HepG2 (cell line): Measurements from ENCODE around the gene RNU7-1. TPM values are rescaled to one million over a fixed set of nuclear protein-coding genes. Genes with fewer than 3 reads are reported as not detected.

ENCODE experiments used
- CEBPG ChIP-seq: IDR thresholded peaks from 2 replicates; pipeline ENCODE4 v1.6.1; 2016
- GFI1 ChIP-seq: sonication (generic); formaldehyde crosslinking; IDR thresholded peaks from 2 replicates; pipeline ENCODE4 v1.5.0; 2020; ENCODE audit warnings: missing genetic modification reagents, mild to moderate bottlenecking, borderline replicate concordance
- HOXA9 ChIP-seq: sonication (generic); formaldehyde crosslinking; IDR thresholded peaks from 2 replicates; pipeline ENCODE4 v1.8.1; 2022; ENCODE audit warnings: missing genetic modification reagents, mild to moderate bottlenecking, moderate library complexity, borderline replicate concordance
- JUND ChIP-seq: sonication (generic); formaldehyde crosslinking; IDR thresholded peaks from 2 replicates; pipeline ENCODE4 v1.8.0; 2022; ENCODE audit warnings: mild to moderate bottlenecking, missing genetic modification reagents
- MLXIP ChIP-seq: sonication (generic); formaldehyde crosslinking; IDR thresholded peaks from 2 replicates; pipeline ENCODE4 v1.9.0; 2021; ENCODE audit warnings: missing genetic modification reagents, borderline replicate concordance
- NFIC ChIP-seq: IDR thresholded peaks from 2 replicates; pipeline ENCODE4 v1.6.1; 2012; ENCODE audit warnings: mild to moderate bottlenecking, low read length, inconsistent platforms
- REXO4 ChIP-seq: sonication (generic); formaldehyde crosslinking; IDR thresholded peaks from 2 replicates; pipeline ENCODE4 v1.8.0; 2022; ENCODE audit warnings: missing genetic modification reagents, mild to moderate bottlenecking, borderline replicate concordance
- RFXAP ChIP-seq: sonication (generic); formaldehyde crosslinking; IDR thresholded peaks from 2 replicates; pipeline ENCODE4 v1.4.0; 2020; ENCODE audit warnings: missing genetic modification reagents, borderline replicate concordance
- SMAD3 ChIP-seq: sonication (generic); formaldehyde crosslinking; IDR thresholded peaks from 2 replicates; pipeline ENCODE4 v1.4.0; 2020; ENCODE audit warnings: missing genetic modification reagents
- SP140L ChIP-seq: sonication (generic); formaldehyde crosslinking; IDR thresholded peaks from 2 replicates; pipeline ENCODE4 v1.4.0; 2020; ENCODE audit warnings: missing genetic modification reagents, borderline replicate concordance
- TCF7 ChIP-seq: sonication (generic); IDR thresholded peaks from 2 replicates; pipeline ENCODE4 v1.6.1; 2016; ENCODE audit warnings: antibody characterized with exemption, low read depth
- ZBTB2 ChIP-seq: sonication (generic); formaldehyde crosslinking; IDR thresholded peaks from 2 replicates; pipeline ENCODE4 v1.8.0; 2022; ENCODE audit warnings: low read depth, missing genetic modification reagents
- ZBTB43 ChIP-seq: sonication (generic); formaldehyde crosslinking; conservative IDR thresholded peaks from 2 replicates; pipeline ENCODE4 v1.4.0; 2020; ENCODE audit warnings: missing genetic modification reagents
- ZNF121 ChIP-seq: sonication (generic); formaldehyde crosslinking; IDR thresholded peaks from 2 replicates; pipeline ENCODE4 v1.5.0; 2020; ENCODE audit warnings: mild to moderate bottlenecking, missing genetic modification reagents
- ZNF615 ChIP-seq: sonication (generic); formaldehyde crosslinking; IDR thresholded peaks from 2 replicates; pipeline ENCODE4 v1.5.0; 2020; ENCODE audit warnings: mild to moderate bottlenecking, missing genetic modification reagents, borderline replicate concordance
- ZNF691 ChIP-seq: sonication (generic); formaldehyde crosslinking; IDR thresholded peaks from 2 replicates; pipeline ENCODE4 v1.4.0; 2020; ENCODE audit warnings: missing genetic modification reagents, low read depth, mild to moderate bottlenecking, borderline replicate concordance
- ZNF7 ChIP-seq: IDR thresholded peaks from 2 replicates; pipeline ENCODE4 v1.6.1; 2016; ENCODE audit warnings: missing biosample characterization, missing genetic modification reagents
- polyA plus RNA-seq, 8 experiments: library from polyadenylated mRNA; depleted of rRNA in 3 of 8; stranded (reverse) in 7 of 8; unstranded in 1 of 8; fragments of >200 nt; fragmentation: Illumina TruSeq in 4 of 8; extraction: Trizol in 4 of 8; gene quantifications; 2 replicates each; pipeline versions ENCODE4 v1.2.1 to v1.2.3, GENCODE V29; 2011 to 2016; ENCODE audit warnings: low read depth in 4 of 8, missing spikeins in 1 of 8, mixed read lengths in 1 of 8; ENCODE audit not compliant: insufficient read depth in 1 of 8
- total RNA-seq, 5 experiments: library from RNA; depleted of rRNA; stranded (reverse); fragments of >200 nt; fragmentation: Illumina TruSeq; extraction: Trizol; gene quantifications; 2 replicates each; pipeline ENCODE4 v1.2.3, GENCODE V29; 2016; ENCODE audit warnings: low read depth in 1 of 5
- TF ChIP-seq, protein P1 (sequence below): sonication (generic); formaldehyde crosslinking; IDR thresholded peaks from 2 replicates; pipeline ENCODE4 v1.4.0; 2020; ENCODE audit warnings: missing genetic modification reagents, mild to moderate bottlenecking, borderline replicate concordance
- TF ChIP-seq, protein P2 (sequence below): sonication (generic); formaldehyde crosslinking; IDR thresholded peaks from 2 replicates; pipeline ENCODE4 v1.5.0; 2020; ENCODE audit warnings: mild to moderate bottlenecking, missing genetic modification reagents

Gene RNU7-1
- total and polyA plus RNA-seq, 2 of the 13 experiments (the other 11 are each of a cell fraction or from before 2014, with no cell fraction given): not detected

DNA sequence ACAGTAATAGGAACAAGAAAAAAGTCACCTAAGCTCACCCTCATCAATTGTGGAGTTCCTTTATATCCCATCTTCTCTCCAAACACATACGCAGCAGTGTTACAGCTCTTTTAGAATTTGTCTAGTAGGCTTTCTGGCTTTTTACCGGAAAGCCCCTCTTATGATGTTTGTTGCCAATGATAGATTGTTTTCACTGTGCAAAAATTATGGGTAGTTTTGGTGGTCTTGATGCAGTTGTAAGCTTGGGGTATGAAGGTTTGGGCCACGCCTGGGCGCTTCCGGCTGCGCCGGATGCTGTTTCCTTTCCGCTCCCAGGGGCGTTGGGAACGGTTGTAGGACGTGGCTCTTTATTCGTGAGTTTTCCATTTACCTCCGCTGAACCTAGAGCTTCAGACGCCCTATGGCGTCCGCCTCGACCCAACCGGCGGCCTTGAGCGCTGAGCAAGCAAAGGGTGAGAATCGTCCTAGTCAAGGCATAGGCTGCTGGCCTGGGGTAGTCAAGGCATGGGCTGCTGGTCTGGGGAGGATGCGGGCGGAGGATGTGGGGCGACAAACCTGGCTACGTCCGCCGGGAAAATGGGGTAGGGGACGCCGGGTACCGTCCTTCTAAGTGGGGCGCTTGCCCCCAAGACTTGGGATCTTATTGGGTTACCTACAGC, at the start of gene RNU7-1, which contains the start of gene C12orf57 (continued):
- TF ChIP-seq TCF7: no peak
- TF ChIP-seq ZNF615 (CRISPR knock-in tag): no peak; the same call in 1 of the 2 replicates
- 0 out of 2 replicates have a peak, but pooled peaks have one; percentile 9 for TF ChIP-seq GFI1 (CRISPR knock-in tag)
- peak; percentile 30; the same call in 1 of the 2 replicates for TF ChIP-seq ZBTB43
- no peak; the same call in 1 of the 2 replicates for TF ChIP-seq HOXA9 (CRISPR knock-in tag)
- TF ChIP-seq JUND (CRISPR knock-in tag): no peak
- peak; percentile 98 for TF ChIP-seq SMAD3 (CRISPR knock-in tag)
- peak; percentile 98 for TF ChIP-seq SP140L (CRISPR knock-in tag)
- TF ChIP-seq ZBTB2: peak; percentile 77
- peak; percentile 37; the same call in 1 of the 2 replicates for TF ChIP-seq ZNF7 (CRISPR knock-in tag)
- TF ChIP-seq ZNF121: no peak
- TF ChIP-seq ZNF691 (CRISPR knock-in tag): no peak; the same call in 1 of the 2 replicates
- TF ChIP-seq REXO4: no peak
- peak; percentile 71 for TF ChIP-seq CEBPG (CRISPR knock-in tag)
- TF ChIP-seq, protein P1, sequence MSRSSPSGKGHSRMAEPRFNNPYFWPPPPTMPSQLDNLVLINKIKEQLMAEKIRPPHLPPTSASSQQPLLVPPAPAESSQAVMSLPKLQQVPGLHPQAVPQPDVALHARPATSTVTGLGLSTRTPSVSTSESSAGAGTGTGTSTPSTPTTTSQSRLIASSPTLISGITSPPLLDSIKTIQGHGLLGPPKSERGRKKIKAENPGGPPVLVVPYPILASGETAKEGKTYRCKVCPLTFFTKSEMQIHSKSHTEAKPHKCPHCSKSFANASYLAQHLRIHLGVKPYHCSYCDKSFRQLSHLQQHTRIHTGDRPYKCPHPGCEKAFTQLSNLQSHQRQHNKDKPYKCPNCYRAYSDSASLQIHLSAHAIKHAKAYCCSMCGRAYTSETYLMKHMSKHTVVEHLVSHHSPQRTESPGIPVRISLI: peak; percentile 34; the same call in 1 of the 2 replicates
- peak; percentile 95 for TF ChIP-seq NFIC
- TF ChIP-seq MLXIP (CRISPR knock-in tag): no peak
- TF ChIP-seq RFXAP (CRISPR knock-in tag): peak; percentile 85; the same call in 1 of the 2 replicates
- TF ChIP-seq, protein P2, sequence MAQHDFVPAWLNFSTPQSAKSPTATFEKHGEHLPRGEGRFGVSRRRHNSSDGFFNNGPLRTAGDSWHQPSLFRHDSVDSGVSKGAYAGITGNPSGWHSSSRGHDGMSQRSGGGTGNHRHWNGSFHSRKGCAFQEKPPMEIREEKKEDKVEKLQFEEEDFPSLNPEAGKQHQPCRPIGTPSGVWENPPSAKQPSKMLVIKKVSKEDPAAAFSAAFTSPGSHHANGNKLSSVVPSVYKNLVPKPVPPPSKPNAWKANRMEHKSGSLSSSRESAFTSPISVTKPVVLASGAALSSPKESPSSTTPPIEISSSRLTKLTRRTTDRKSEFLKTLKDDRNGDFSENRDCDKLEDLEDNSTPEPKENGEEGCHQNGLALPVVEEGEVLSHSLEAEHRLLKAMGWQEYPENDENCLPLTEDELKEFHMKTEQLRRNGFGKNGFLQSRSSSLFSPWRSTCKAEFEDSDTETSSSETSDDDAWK: no peak
